Liver (tissue), 9 donors: ENCODE results near the gene TMEM117. TPM values are rescaled to one million over a fixed set of nuclear protein-coding genes. Genes with fewer than 3 reads are reported as not detected.

ENCODE experiments used
- DNase-seq: peaks from one replicate; pipeline ENCODE4 v3.0.0-alpha.2; 2017; ENCODE audit warnings: low spot score
- H3K27ac ChIP-seq, 2 donors: one replicate each; pipeline ENCODE4 v1.7.0; 2013; ENCODE audit warnings: inconsistent platforms in 2 of 2, low read length in 2 of 2, control low read depth in 1 of 2, low read depth in 1 of 2, mild to moderate bottlenecking in 1 of 2
- H3K27me3 ChIP-seq, 4 donors: one replicate each; pipeline versions ENCODE4 v1.6.1 to v1.7.0; 2013; ENCODE audit warnings: low read length in 3 of 4, inconsistent platforms in 1 of 4, mild to moderate bottlenecking in 1 of 4, moderate library complexity in 1 of 4; ENCODE audit not compliant: control insufficient read depth in 4 of 4, insufficient read depth in 4 of 4
- H3K36me3 ChIP-seq, 4 donors: one replicate each; pipeline versions ENCODE4 v1.6.1 to v1.7.0; 2013; ENCODE audit warnings: low read length in 3 of 4, mild to moderate bottlenecking in 3 of 4, low read depth in 1 of 4, moderate library complexity in 1 of 4; ENCODE audit not compliant: control insufficient read depth in 4 of 4, insufficient read depth in 3 of 4
- H3K4me1 ChIP-seq, 4 donors: one replicate each; pipeline versions ENCODE4 v1.6.1 to v1.7.0; 2013; ENCODE audit warnings: low read length in 3 of 4, mild to moderate bottlenecking in 3 of 4, moderate library complexity in 1 of 4; ENCODE audit not compliant: control insufficient read depth in 4 of 4, insufficient read depth in 4 of 4
- H3K4me3 ChIP-seq, 3 donors: one replicate each; pipeline versions ENCODE4 v1.6.1 to v1.7.0; 2013; ENCODE audit warnings: low read length in 3 of 3, control low read depth in 1 of 3, low read depth in 1 of 3, mild to moderate bottlenecking in 1 of 3
- H3K9ac ChIP-seq, 2 donors: one replicate each; pipeline ENCODE4 v1.7.0; 2013; ENCODE audit warnings: low read length in 2 of 2, mild to moderate bottlenecking in 2 of 2, moderate library complexity in 2 of 2, control low read depth in 1 of 2, low read depth in 1 of 2
- H3K9me3 ChIP-seq, 4 donors: one replicate each; pipeline versions ENCODE4 v1.6.1 to v1.7.0; 2013; ENCODE audit warnings: low read length in 3 of 4; ENCODE audit not compliant: control insufficient read depth in 4 of 4
- ATF3 ChIP-seq: IDR thresholded peaks from 2 replicates; pipeline ENCODE4 v1.6.1; 2016; ENCODE audit warnings: antibody characterized with exemption
- CTCF ChIP-seq: fragments of 150-350 bp; IDR thresholded peaks from 2 replicates; pipeline ENCODE4 v1.5.1; 2017; ENCODE audit warnings: improper control_type of control experiment, low read depth, low read length; ENCODE audit not compliant: missing input control
- FOXA1 ChIP-seq: IDR thresholded peaks from 2 replicates; pipeline ENCODE4 v1.6.1; 2016; ENCODE audit warnings: antibody characterized with exemption
- FOXA2 ChIP-seq: IDR thresholded peaks from 2 replicates; pipeline ENCODE4 v1.6.1; 2016; ENCODE audit warnings: antibody characterized with exemption
- HNF4A ChIP-seq, 2 donors: conservative IDR thresholded peaks; 2 replicates each; pipeline ENCODE4 v1.6.1; 2016; ENCODE audit warnings: antibody characterized with exemption in 2 of 2, mild to moderate bottlenecking in 2 of 2
- MAX ChIP-seq: IDR thresholded peaks from 2 replicates; pipeline ENCODE4 v1.6.1; 2016; ENCODE audit warnings: antibody characterized with exemption
- RAD21 ChIP-seq, 2 donors: IDR thresholded peaks; 2 replicates each; pipeline ENCODE4 v1.6.1; 2016; ENCODE audit warnings: antibody characterized with exemption in 2 of 2, mild to moderate bottlenecking in 2 of 2
- REST ChIP-seq: IDR thresholded peaks from 2 replicates; pipeline ENCODE4 v1.6.1; 2016; ENCODE audit warnings: antibody characterized with exemption, mild to moderate bottlenecking
- RXRA ChIP-seq, 2 donors: IDR thresholded peaks; 2 replicates each; pipeline ENCODE4 v1.6.1; 2017 to 2018; ENCODE audit warnings: antibody characterized with exemption in 2 of 2, mild to moderate bottlenecking in 1 of 2
- SP1 ChIP-seq: IDR thresholded peaks from 2 replicates; pipeline ENCODE4 v1.6.1; 2018; ENCODE audit warnings: antibody characterized with exemption, mild to moderate bottlenecking
- TAF1 ChIP-seq: conservative IDR thresholded peaks from 2 replicates; pipeline ENCODE4 v1.6.1; 2016; ENCODE audit warnings: antibody characterized with exemption, mild to moderate bottlenecking
- YY1 ChIP-seq: IDR thresholded peaks from 2 replicates; pipeline ENCODE4 v1.6.1; 2016; ENCODE audit warnings: antibody characterized with exemption, mild to moderate bottlenecking
- ZBTB33 ChIP-seq: IDR thresholded peaks from 2 replicates; pipeline ENCODE4 v1.6.1; 2016; ENCODE audit warnings: antibody characterized with exemption
- WGBS: extraction: QIAGEN DNeasy Blood & Tissue Kit; methylation state at CpG from one replicate; pipeline ENCODE4 v1.1.7; 2013; 5-methylcytosine and 5-hydroxymethylcytosine counted together
- polyA plus RNA-seq, 2 donors: library from polyadenylated mRNA; stranded (reverse) in 1 of 2; unstranded in 1 of 2; fragments of 200-250 nt in 1 of 2; fragments of >200 nt in 1 of 2; fragmentation: Nextera tagmentation in 1 of 2; extraction: Ambion mirVana in 1 of 2; gene quantifications; one replicate each; pipeline versions ENCODE4 v1.2.1 to v1.2.3, GENCODE V29; 2013 to 2015
- total RNA-seq, 2 donors: library from RNA; depleted of rRNA; stranded (reverse); fragments of >200 nt; gene quantifications; one replicate each; pipeline ENCODE4 v1.2.3, GENCODE V29; 2014
- donor health status: healthy.
- donor health status: healthy.
- donor health status: healthy.
- donor health status: healthy.
- donor health status: healthy.

TMEM117 gene
- total and polyA plus RNA-seq, 4 donors = 2.0 to 5.9 (median 3.9) TPM

- TF ChIP-seq MAX (no peak), RAD21 (IDR thresholded peaks at IDR 0.05) (no peak)
Measured at GRCh38 chr12:44217146-44217883, 381.4 kb downstream of the TMEM117 start (continued).

- no peak for TF ChIP-seq ZBTB33
- no peak for TF ChIP-seq RXRA (IDR thresholded peaks at IDR 0.05)
- TF ChIP-seq FOXA2 = no peak
- no peak for TF ChIP-seq CTCF
- no peak for TF ChIP-seq TAF1
- no peak for TF ChIP-seq RAD21 (IDR thresholded peaks at IDR 0.05)
- no peak for TF ChIP-seq REST
- TF ChIP-seq FOXA1 = no peak
- TF ChIP-seq YY1 = no peak
- Histone ChIP-seq H3K4me1 (no peaks in the 10 kb centered on the region), H3K27ac (no peak overlapping the region), H3K27me3 (no peaks in the 10 kb centered on the region), H3K9me3 (no peaks in the 10 kb centered on the region), H3K9ac (no peak overlapping the region), H3K36me3 (no peaks in the 10 kb centered on the region), H3K4me3 (no peak overlapping the region)
- WGBS = 29% methylated on average over 2 of the region's 2 CpGs
- DNase-seq = no peak
Measured at GRCh38 chr12:44223736-44224135, 387.9 kb downstream of the TMEM117 start.

GRCh38 chr12:44224399-44225148, 388.7 kb downstream of the TMEM117 start:
- DNase-seq = no peak
- Histone ChIP-seq H3K4me3 (no peak overlapping the region), H3K4me1 (no peaks in the 10 kb centered on the region), H3K27me3 (no peaks in the 10 kb centered on the region), H3K9me3 (no peaks in the 10 kb centered on the region), H3K27ac (no peak overlapping the region), H3K9ac (no peak overlapping the region), H3K36me3 (no peaks in the 10 kb centered on the region)
- WGBS = 83% methylated on average over 4 of the region's 4 CpGs
- TF ChIP-seq SP1 = no peak
- no peak for TF ChIP-seq REST
- no peak for TF ChIP-seq CTCF
- TF ChIP-seq ATF3 = no peak
- no peak for TF ChIP-seq TAF1
- no peak for TF ChIP-seq HNF4A (conservative IDR thresholded peaks at IDR 0.05)
- no peak for TF ChIP-seq RXRA (IDR thresholded peaks at IDR 0.05)
